ENCODE data around the gene CFAP70. TPM values are rescaled to one million over a fixed set of nuclear protein-coding genes. Genes with fewer than 3 reads are reported as not detected.

Gene CFAP70
- total RNA-seq, 1 donor: 1.1 TPM

- Histone ChIP-seq H3K36me3 (ENCODE audit: insufficient read depth, low read length) (no peaks in the 10 kb centered on the region), H3K27me3 (ENCODE audit: insufficient read depth, low read length) (peaks cover 2% of the 10 kb centered on the region), H3K4me1 (ENCODE audit: insufficient read depth, low read length) (peaks cover 12% of the 10 kb centered on the region), H2AFZ (ENCODE audit: low read length) (no peak overlapping the region), H3K4me3 (ENCODE audit: insufficient read depth, low read length) (no peak overlapping the region), H3K79me2 (ENCODE audit: insufficient read depth, low read length) (no peaks in the 10 kb centered on the region), H4K20me1 (ENCODE audit: insufficient read depth, low read length) (no peaks in the 10 kb centered on the region), H3K9me3 (ENCODE audit: low read depth, low read length) (no peaks in the 10 kb centered on the region), H3K4me2 (ENCODE audit: insufficient read depth, low read length) (no peak overlapping the region), H3K27ac (ENCODE audit: low read depth, low read length) (no peak overlapping the region)
- TF ChIP-seq, protein P1, sequence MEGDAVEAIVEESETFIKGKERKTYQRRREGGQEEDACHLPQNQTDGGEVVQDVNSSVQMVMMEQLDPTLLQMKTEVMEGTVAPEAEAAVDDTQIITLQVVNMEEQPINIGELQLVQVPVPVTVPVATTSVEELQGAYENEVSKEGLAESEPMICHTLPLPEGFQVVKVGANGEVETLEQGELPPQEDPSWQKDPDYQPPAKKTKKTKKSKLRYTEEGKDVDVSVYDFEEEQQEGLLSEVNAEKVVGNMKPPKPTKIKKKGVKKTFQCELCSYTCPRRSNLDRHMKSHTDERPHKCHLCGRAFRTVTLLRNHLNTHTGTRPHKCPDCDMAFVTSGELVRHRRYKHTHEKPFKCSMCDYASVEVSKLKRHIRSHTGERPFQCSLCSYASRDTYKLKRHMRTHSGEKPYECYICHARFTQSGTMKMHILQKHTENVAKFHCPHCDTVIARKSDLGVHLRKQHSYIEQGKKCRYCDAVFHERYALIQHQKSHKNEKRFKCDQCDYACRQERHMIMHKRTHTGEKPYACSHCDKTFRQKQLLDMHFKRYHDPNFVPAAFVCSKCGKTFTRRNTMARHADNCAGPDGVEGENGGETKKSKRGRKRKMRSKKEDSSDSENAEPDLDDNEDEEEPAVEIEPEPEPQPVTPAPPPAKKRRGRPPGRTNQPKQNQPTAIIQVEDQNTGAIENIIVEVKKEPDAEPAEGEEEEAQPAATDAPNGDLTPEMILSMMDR (IDR thresholded peaks at IDR 0.05; ENCODE audit: extremely low read depth, low read depth, low read length): no peak
- DNase-seq (ENCODE audit: insufficient read length, low spot score, missing footprints): no peak
Measured at GRCh38 chr10:73357166-73357565, 1.5 kb downstream of the CFAP70 start.

GRCh38 chr10:73344269-73344668 lies 14.4 kb downstream of the CFAP70 start:
- Histone ChIP-seq H3K36me3 (ENCODE audit: insufficient read depth, low read length) (no peaks in the 10 kb centered on the region), H3K27ac (ENCODE audit: low read depth, low read length) (no peak overlapping the region)
- no peak for DNase-seq (ENCODE audit: insufficient read length, low spot score, missing footprints)

GRCh38 chr10:73340121-73340520 lies 18.5 kb downstream of the CFAP70 start:
- Histone ChIP-seq H2AFZ (ENCODE audit: low read length) (no peak overlapping the region), H3K4me3 (ENCODE audit: insufficient read depth, low read length) (no peak overlapping the region), H3K79me2 (ENCODE audit: insufficient read depth, low read length) (no peaks in the 10 kb centered on the region), H3K27me3 (ENCODE audit: insufficient read depth, low read length) (no peaks in the 10 kb centered on the region), H3K4me1 (ENCODE audit: insufficient read depth, low read length) (no peaks in the 10 kb centered on the region), H3K27ac (ENCODE audit: low read depth, low read length) (no peak overlapping the region), H3K36me3 (ENCODE audit: insufficient read depth, low read length) (no peaks in the 10 kb centered on the region), H4K20me1 (ENCODE audit: insufficient read depth, low read length) (no peaks in the 10 kb centered on the region), H3K9me3 (ENCODE audit: low read depth, low read length) (no peaks in the 10 kb centered on the region), H3K4me2 (ENCODE audit: insufficient read depth, low read length) (no peak overlapping the region)
- TF ChIP-seq, protein P1 (IDR thresholded peaks at IDR 0.05; ENCODE audit: extremely low read depth, low read depth, low read length): no peak
- DNase-seq (ENCODE audit: insufficient read length, low spot score, missing footprints): no peak

More at GRCh38 chr10:73344269-73344668, 14.4 kb downstream of the CFAP70 start:
- Histone ChIP-seq H3K4me1 (ENCODE audit: insufficient read depth, low read length) (no peaks in the 10 kb centered on the region), H3K79me2 (ENCODE audit: insufficient read depth, low read length) (no peaks in the 10 kb centered on the region), H3K4me3 (ENCODE audit: insufficient read depth, low read length) (no peak overlapping the region), H2AFZ (ENCODE audit: low read length) (no peak overlapping the region), H3K9me3 (ENCODE audit: low read depth, low read length) (no peaks in the 10 kb centered on the region), H4K20me1 (ENCODE audit: insufficient read depth, low read length) (no peaks in the 10 kb centered on the region), H3K4me2 (ENCODE audit: insufficient read depth, low read length) (no peak overlapping the region), H3K27me3 (ENCODE audit: insufficient read depth, low read length) (no peaks in the 10 kb centered on the region)
- TF ChIP-seq, protein P1 (IDR thresholded peaks at IDR 0.05; ENCODE audit: extremely low read depth, low read depth, low read length): no peak

DNA sequence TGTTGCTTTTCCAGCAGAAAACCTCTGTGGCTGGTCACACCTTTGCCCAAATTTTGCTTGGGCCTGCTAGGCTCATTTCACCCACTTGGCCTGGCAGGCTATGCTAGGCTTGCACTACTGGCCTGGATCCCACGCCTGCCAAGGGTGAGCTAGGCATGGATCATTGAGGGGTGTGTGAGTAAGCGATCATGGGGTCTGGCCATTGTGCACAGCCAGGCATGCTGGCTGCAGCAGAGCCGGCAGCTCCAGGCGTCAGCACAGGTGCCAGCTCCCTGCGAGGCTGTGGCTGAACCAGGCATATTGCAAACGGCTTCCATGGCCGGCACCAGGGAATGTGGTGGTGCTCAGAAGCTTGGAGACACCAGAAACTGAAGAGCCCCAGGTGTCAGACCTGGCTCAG lies 19.2 kb downstream of the CFAP70 start:
- Histone ChIP-seq H3K79me2 (ENCODE audit: insufficient read depth, low read length) (no peaks in the 10 kb centered on the region), H4K20me1 (ENCODE audit: insufficient read depth, low read length) (no peaks in the 10 kb centered on the region), H3K27ac (ENCODE audit: low read depth, low read length) (no peak overlapping the region), H3K4me3 (ENCODE audit: insufficient read depth, low read length) (no peak overlapping the region), H3K4me2 (ENCODE audit: insufficient read depth, low read length) (no peak overlapping the region), H3K9me3 (ENCODE audit: low read depth, low read length) (no peaks in the 10 kb centered on the region), H2AFZ (ENCODE audit: low read length) (no peak overlapping the region), H3K36me3 (ENCODE audit: insufficient read depth, low read length) (no peaks in the 10 kb centered on the region), H3K4me1 (ENCODE audit: insufficient read depth, low read length) (no peaks in the 10 kb centered on the region), H3K27me3 (ENCODE audit: insufficient read depth, low read length) (no peaks in the 10 kb centered on the region)
- DNase-seq (ENCODE audit: insufficient read length, low spot score, missing footprints): no peak
- TF ChIP-seq, protein P1 (IDR thresholded peaks at IDR 0.05; ENCODE audit: extremely low read depth, low read depth, low read length): no peak
